ENCODE measurements around the gene ECHS1.
"Not testable (repeated sequence)": the region's sequence is repeated elsewhere in the genome, so short reads cannot be mapped to it uniquely, and the experiment has no call there.

ECHS1 gene

DNA sequence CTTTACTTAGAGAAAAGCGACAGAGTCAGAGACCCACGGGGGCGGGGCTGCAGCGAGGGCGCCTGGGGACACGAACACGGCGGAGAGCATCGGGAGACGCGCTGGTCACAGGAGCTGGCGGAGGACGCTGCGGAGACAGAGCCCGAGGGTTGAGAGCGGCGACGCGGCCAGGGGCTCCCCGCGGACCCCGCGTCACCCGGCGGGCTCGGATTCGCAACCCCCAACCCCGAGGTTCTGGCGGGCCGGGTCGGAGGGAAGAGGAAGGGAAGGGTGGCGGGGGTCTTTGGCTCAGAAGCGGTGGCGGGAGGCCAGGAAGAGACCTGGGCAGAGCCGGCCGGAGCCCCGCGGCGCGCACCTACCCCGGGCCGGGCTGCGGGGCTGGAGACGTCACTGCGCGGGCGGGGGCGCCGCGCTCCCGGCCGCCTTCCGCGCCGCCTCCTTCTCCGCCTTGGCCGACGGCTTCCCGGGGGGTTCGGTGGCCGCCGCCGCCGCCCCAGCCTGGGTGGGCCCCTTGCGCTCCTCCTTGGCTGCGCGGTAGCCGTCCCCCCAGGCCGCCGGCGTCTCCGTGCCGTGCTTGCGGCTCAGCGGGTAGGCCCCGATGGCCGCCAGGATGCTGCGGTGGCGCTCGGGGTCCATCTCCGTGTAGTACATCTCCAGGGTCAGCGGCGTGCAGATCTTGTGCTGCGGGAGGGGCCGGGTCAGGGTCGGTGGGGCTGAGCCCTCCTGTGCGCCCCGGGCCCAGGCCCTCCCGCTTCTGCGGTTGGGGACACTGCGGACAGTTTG is 47.5 kb downstream of the ECHS1 start:
- TF ChIP-seq, protein P1, sequence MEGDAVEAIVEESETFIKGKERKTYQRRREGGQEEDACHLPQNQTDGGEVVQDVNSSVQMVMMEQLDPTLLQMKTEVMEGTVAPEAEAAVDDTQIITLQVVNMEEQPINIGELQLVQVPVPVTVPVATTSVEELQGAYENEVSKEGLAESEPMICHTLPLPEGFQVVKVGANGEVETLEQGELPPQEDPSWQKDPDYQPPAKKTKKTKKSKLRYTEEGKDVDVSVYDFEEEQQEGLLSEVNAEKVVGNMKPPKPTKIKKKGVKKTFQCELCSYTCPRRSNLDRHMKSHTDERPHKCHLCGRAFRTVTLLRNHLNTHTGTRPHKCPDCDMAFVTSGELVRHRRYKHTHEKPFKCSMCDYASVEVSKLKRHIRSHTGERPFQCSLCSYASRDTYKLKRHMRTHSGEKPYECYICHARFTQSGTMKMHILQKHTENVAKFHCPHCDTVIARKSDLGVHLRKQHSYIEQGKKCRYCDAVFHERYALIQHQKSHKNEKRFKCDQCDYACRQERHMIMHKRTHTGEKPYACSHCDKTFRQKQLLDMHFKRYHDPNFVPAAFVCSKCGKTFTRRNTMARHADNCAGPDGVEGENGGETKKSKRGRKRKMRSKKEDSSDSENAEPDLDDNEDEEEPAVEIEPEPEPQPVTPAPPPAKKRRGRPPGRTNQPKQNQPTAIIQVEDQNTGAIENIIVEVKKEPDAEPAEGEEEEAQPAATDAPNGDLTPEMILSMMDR (conservative IDR thresholded peaks at IDR 0.05; ENCODE audit: low read length), result no peak
- peak overlapping the region; percentile 27 for H3K4me3 ChIP-seq (ENCODE audit: low read length)
- DNase-seq (ENCODE audit: low read depth), result no peak

DNA sequence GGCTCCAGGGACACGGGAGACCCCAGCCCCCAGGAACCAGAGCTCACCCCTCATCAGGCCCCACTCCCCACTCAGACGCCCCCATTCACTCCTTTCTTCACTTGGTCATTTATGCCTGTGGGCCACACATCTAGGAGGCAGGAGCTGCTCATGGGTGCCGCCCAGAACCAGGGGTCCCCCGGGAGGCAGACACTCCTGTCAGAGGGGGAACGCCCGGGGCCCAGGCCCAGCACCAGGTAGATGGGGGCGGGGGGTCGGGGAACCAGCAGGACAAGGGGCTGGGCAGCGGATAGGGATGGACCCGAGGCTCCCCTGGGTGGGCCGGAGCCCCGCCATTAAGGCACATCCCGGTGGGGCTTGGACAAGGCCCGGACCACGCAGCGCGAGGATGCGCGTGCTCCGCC is 48.3 kb downstream of the ECHS1 start:
- no peak overlapping the region for H3K4me3 ChIP-seq (ENCODE audit: low read length)
- TF ChIP-seq, protein P1 (conservative IDR thresholded peaks at IDR 0.05; ENCODE audit: low read length), result no peak
- DNase-seq (ENCODE audit: low read depth), result no peak

DNA sequence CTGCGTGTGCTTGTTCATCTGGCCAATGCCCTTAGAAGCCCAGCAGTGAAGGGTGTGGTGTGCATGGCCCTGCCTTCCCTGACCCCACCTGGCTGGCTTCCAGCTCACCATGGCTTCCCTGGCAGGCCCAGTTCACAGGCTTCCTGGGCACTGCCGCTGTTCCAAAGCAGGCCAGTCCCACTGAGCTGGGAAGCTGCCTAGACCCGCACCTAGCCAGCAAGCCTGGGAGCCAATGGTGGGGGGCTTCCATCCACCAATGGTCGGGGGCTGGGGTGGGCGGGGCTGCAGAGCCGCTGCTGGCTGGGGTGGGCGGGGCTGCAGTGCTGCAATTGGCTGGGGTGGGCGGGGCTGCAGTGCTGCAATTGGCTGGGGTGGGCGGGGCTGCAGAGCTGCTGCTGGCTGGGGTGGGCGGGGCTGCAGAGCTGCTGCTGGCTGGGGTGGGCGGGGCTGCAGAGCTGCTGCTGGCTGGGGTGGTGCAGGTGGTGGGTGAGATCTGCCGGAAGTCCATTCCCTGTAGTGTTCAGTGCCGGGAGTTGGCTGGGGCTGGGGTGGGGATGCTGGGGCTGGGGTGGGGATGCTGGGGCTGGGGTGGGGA is 48.9 kb downstream of the ECHS1 start:
- DNase-seq (ENCODE audit: low read depth), result peak; percentile 38
- H3K4me3 ChIP-seq (ENCODE audit: low read length), result no peak overlapping the region
- TF ChIP-seq, protein P1 (conservative IDR thresholded peaks at IDR 0.05; ENCODE audit: low read length), result no peak

DNA sequence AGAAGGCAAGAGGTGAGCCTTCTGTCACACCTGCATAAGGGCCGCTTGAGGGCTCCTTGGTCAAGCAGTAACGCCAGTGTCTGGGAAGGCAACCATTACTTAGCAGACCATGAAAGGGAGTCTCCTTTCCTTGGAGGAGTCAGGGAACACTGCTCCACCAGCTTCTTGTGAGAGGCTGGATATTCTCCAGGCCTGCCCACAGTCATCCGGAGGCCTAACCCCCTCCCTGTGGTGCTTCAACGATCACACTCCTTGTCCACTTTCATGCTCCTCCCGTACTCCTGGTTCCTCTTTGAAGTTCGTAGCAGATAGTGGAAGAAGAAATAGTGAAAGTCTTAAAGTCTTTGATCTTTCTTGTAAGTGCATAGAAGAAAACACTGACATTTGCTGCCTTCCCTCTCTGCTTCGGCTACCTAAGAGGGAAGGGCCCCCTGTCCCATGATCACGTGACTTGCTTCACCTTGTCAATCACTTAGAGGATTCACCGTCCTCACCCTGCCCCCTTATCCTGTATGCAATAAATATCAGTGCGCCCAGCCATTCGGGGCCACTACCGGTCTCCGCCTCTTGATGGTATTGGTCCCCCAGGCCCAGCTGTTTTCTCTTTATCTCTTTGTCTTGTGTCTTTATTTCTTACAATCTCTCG is 51.0 kb downstream of the ECHS1 start:
- DNase-seq (ENCODE audit: low read depth); H3K4me3 ChIP-seq (ENCODE audit: low read length): not testable (repeated sequence)

DNA sequence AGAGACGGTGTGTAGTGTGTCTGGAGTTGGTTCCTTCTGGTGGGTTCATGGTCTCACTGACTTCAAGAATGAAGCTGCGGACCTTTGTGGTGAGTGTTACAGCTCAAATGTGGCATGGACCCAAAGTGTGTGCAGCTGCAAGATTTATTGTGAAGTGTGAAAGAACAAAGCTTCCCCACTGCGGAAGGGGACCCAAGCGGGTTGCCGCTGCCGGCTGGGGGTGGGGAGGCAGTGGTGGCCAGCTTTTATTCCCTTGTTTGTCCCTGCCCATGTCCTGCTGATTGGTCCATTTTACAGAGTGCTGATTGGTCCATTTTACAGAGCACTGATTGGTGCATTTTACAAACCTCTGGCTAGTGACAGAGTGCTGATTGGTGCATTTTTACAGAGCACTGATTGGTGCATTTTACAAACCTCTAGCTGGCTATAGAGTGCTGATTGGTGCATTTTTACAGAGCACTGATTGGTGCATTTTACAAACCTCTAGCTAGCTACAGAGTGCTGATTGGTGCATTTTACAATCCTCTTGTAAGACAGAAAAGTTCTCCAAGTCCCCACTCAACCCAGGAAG is 52.2 kb downstream of the ECHS1 start:
- H3K4me3 ChIP-seq (ENCODE audit: low read length); DNase-seq (ENCODE audit: low read depth): not testable (repeated sequence)

DNA sequence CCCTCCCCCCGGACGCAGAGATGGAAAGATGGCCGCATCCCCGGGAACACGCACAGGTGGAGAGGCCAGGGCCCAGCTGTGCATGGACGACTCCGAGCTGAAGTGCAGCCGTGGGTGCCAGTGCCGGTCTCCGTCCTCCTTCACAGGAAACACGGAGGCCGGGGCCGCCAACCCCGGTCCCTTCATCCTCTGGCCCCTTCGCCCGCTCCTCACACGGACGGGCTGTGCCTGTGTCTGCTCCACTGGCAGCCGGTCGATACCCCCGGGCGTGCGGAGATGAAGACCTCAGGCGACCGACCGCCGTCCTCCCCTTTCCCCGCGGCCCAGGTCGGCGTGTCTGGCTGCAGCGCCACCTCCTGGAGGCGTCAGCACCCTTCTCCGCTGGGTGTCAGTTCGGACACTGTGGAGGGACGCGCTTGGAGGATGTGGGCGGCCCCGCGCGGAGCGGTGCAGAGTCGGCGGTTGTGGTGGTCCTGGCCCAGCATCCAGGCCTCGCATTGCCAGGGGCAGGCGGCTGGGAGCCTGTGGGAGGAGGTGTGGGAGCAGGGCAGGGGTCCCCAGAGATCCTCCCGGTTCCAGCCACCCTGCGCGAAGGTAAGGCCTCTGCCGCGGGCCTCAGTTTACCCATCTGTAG is 54.5 kb downstream of the ECHS1 start:
- peak overlapping the region; percentile 49 for H3K4me3 ChIP-seq (ENCODE audit: low read length)
- DNase-seq (ENCODE audit: low read depth), result peak; percentile 32
- TF ChIP-seq, protein P1 (conservative IDR thresholded peaks at IDR 0.05; ENCODE audit: low read length), result peak; percentile 62

DNA sequence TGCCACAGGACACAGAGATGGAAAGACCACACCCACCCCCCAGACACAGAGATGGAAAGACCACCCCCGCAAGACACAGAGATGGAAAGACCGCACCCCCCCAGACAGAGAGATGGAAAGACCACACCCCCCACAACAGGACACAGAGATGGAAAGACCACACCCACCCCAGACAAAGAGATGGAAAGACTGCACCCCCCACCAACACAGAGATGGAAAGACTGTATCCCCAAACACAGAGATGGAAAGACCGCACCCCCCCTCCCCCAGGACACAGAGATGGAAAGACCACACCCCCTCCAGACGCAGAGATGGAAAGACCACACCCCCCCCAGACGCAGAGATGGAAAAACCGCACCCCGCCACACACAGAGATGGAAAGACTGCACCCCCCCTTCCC is 56.4 kb downstream of the ECHS1 start:
- TF ChIP-seq, protein P1 (conservative IDR thresholded peaks at IDR 0.05; ENCODE audit: low read length), result no peak

More for the DNA sequence above, 56.4 kb downstream of the ECHS1 start:
- DNase-seq (ENCODE audit: low read depth), result no peak
- H3K4me3 ChIP-seq (ENCODE audit: low read length), result no peak overlapping the region

Data from AG10803 (cell line).